IgD-negative memory B cell (primary cell): ENCODE data around the gene HMCN2. TPM values are rescaled to one million over a fixed set of nuclear protein-coding genes. Genes with fewer than 3 reads are reported as not detected.

Experiments used
- H3K27ac Mint-ChIP-seq, 3 donors: one replicate each; pipeline ENCODE4 v1.8.0; 2020 to 2022; ENCODE audit warnings: mild to moderate bottlenecking in 3 of 3, mixed read lengths in 3 of 3, moderate library complexity in 1 of 3
- H3K27me3 Mint-ChIP-seq: one replicate; pipeline ENCODE4 v1.8.0; 2021; ENCODE audit warnings: mixed read lengths
- H3K36me3 Mint-ChIP-seq: one replicate; pipeline ENCODE4 v1.8.0; 2020; ENCODE audit warnings: mild to moderate bottlenecking, mixed read lengths
- H3K4me1 Mint-ChIP-seq, 3 donors: one replicate each; pipeline ENCODE4 v1.8.0; 2020 to 2022; ENCODE audit warnings: mixed read lengths in 3 of 3, mild to moderate bottlenecking in 1 of 3
- H3K4me3 Mint-ChIP-seq, 4 donors: one replicate each; pipeline ENCODE4 v1.8.0; 2020 to 2022; ENCODE audit warnings: mild to moderate bottlenecking in 4 of 4, mixed read lengths in 4 of 4, moderate library complexity in 3 of 4
- H3K9me3 Mint-ChIP-seq, 3 donors: one replicate each; pipeline ENCODE4 v1.8.0; 2020 to 2021; ENCODE audit warnings: mixed read lengths in 3 of 3, mild to moderate bottlenecking in 1 of 3
- polyA plus RNA-seq: library from polyadenylated mRNA; unstranded; fragments of 300-500 nt; fragmentation: Illumina TruSeq; gene quantifications from one replicate; pipeline ENCODE4 v1.2.3, GENCODE V29; 2021

HMCN2 gene
- polyA plus RNA-seq, 1 donor from 2014 or later = not detected

DNA sequence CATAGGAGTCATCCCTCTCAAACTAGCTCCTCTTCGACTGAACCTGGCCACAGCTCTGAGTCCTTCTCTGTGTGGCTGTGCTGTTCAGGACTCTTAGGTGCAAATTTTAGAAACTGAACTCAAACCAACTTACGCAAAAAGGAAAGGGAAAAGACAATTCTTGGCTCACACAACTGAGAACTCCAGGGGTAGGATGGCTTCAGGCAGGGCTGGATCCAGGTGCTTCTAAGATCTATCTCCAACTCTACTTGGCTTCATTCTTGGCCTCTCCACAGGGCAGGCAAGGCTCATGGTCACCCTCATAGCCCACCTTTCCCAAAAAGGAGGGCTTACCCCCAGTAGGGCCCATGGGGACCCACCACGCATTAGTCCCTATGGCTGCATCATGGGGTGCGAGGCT is 187.3 kb downstream of the HMCN2 start:
- no peaks in the 10 kb centered on the region for H3K4me1 Mint-ChIP-seq
- H3K27ac Mint-ChIP-seq = no peak overlapping the region
- H3K9me3 Mint-ChIP-seq = peaks cover 0 to 1% (median 0%) of the 10 kb centered on the region in 3 donors
- H3K27me3 Mint-ChIP-seq = peaks cover 12% of the 10 kb centered on the region
- H3K4me3 Mint-ChIP-seq = no peak overlapping the region
- H3K36me3 Mint-ChIP-seq = peaks cover 1% of the 10 kb centered on the region

DNA sequence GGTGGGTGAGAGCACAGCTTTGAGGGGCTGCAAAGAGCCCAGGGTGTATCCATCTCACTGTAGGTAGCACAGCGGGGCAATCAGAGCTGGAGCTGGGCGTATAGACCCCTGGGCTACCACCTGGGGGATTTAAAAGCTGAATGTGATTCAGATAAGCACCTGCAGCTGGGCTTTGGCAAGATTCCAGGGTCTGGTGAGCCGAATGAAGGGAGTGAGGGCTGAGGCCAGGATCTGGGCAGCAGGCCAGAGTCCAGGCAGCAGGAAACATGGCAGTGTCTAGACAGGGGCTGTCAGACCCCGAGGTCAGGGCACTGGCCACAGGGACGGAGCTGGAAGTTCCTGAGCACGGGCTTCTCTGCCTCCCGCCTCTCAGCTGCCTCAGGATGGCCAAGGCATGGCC is 187.9 kb downstream of the HMCN2 start:
- H3K4me1 Mint-ChIP-seq = no peaks in the 10 kb centered on the region
- no peak overlapping the region for H3K27ac Mint-ChIP-seq
- no peak overlapping the region for H3K4me3 Mint-ChIP-seq
- H3K27me3 Mint-ChIP-seq = peaks cover 14% of the 10 kb centered on the region
- peaks cover 0 to 1% (median 0%) of the 10 kb centered on the region in 3 donors for H3K9me3 Mint-ChIP-seq
- H3K36me3 Mint-ChIP-seq = peaks cover 1% of the 10 kb centered on the region

DNA sequence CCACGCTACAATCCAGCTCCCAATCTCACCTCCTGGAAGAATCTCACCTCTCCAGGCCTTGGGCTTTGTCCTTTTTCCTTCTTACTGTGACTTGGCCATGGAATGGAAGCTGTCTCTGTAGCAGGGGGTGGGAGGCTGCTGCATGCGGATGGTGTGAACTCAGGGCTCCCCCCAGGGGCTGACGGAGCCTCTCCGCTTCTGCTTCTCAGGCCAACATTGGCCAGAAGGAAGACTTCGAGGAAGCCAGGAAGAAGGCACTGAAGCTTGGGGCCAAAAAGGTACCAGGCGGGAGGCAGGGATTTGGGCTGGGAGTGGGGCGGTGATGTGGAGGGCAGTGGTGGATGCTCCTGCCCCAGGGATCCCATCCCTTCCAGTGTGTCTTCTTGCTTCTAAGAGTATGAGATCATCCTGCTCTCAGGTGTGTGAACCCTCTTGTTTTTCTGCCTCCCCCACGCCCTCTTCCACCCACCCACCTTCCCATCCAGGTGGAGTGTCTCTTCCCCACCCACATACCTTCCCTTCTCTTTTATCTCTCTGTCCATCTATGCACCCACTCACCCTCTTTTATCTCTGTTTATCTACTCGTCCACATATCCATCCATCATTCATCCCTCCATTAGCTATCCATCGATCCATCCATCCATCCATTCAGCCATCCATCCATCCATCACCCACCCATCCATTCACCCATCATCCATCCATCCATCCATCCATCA is 188.7 kb downstream of the HMCN2 start:
- Mint-ChIP-seq H3K4me1 (no peaks in the 10 kb centered on the region), H3K27ac (no peak overlapping the region), H3K36me3 (peaks cover 1% of the 10 kb centered on the region), H3K27me3 (peaks cover 11% of the 10 kb centered on the region), H3K9me3 (peaks cover 0 to 1% (median 0%) of the 10 kb centered on the region in 3 donors), H3K4me3 (no peak overlapping the region)

DNA sequence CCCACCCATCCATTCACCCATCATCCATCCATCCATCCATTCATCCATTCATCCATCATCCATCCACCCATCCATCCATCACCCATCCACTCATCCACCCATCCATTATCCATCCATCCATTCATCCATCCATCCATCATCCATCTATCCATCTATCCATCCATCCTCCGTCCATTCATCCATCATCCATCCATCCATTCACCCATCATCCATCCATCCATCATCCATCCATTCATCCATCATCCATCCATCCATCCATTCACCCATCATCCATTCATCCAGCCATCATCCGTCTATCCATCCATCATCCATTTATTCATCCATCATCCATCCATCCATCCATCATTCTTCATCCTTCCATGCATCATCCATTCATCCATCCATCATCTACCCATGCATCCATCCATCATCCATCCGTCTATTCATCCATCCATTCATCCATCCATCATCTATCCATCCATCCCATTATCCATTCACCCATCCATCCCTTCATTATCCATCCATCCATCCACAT is 189.3 kb downstream of the HMCN2 start:
- H3K4me1 Mint-ChIP-seq = no peaks in the 10 kb centered on the region
- H3K36me3 Mint-ChIP-seq = peaks cover 1% of the 10 kb centered on the region
- H3K9me3 Mint-ChIP-seq = peaks cover 0 to 1% (median 0%) of the 10 kb centered on the region in 3 donors
- no peak overlapping the region for H3K27ac Mint-ChIP-seq
- H3K27me3 Mint-ChIP-seq = peaks cover 6% of the 10 kb centered on the region
- H3K4me3 Mint-ChIP-seq = no peak overlapping the region

DNA sequence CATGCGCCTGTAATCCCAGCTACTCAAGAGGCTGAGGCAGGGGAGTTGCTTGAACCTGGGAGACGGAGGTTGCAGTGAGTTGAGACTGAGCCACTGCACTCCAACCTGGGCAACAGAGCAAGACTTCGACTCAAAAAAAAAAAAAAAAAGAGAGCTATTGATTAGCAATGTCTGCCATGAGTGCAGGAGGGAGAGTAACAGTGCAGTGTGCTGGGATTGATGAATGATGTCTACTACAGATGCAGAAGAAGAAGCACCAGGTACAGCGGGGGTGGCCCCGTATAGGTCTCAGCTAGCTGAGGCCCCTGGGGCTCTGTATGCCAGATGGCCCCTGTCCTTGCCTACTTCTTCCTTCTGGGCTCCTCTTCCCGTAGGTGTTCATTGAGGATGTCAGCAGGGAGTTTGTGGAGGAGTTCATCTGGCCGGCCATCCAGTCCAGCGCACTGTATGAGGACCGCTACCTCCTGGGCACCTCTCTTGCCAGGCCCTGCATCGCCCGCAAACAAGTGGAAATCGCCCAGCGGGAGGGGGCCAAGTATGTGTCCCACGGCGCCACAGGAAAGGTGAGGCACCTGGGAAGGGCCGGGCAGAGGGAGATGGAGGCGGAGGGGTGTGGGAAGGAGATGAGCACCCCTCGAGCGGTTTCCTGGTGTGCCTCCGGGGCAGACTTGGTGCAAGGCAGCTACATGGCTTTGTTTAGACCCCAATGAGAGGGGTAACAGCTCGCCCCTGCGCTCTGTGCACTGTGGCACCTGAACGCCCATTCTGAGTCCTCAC is 192.7 kb downstream of the HMCN2 start:
- Mint-ChIP-seq H3K4me3 (no peak overlapping the region), H3K36me3 (no peaks in the 10 kb centered on the region), H3K4me1 (peaks cover 0 to 2% (median 0%) of the 10 kb centered on the region in 3 donors), H3K27me3 (peaks cover 16% of the 10 kb centered on the region), H3K9me3 (peaks cover 0 to 1% (median 0%) of the 10 kb centered on the region in 3 donors), H3K27ac (no peak overlapping the region)

DNA sequence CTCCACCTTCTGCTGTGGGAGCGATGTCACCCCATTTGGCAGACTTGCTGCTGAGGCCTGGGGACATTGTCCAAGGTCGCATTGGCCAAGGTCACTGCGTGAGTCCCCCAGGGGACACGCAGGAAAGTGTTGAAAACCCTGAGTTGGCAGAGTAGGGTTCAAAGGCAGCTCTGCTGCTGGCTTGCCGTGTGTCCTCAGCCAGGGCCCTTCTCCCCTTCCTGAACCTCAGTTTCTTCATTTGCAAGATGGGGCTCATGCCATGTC is 193.2 kb downstream of the HMCN2 start:
- no peaks in the 10 kb centered on the region for H3K36me3 Mint-ChIP-seq
- H3K9me3 Mint-ChIP-seq = peaks cover 0 to 1% (median 0%) of the 10 kb centered on the region in 3 donors
- no peak overlapping the region for H3K27ac Mint-ChIP-seq
- peaks cover 0 to 2% (median 0%) of the 10 kb centered on the region in 3 donors for H3K4me1 Mint-ChIP-seq
- no peak overlapping the region for H3K4me3 Mint-ChIP-seq
- H3K27me3 Mint-ChIP-seq = peaks cover 16% of the 10 kb centered on the region

DNA sequence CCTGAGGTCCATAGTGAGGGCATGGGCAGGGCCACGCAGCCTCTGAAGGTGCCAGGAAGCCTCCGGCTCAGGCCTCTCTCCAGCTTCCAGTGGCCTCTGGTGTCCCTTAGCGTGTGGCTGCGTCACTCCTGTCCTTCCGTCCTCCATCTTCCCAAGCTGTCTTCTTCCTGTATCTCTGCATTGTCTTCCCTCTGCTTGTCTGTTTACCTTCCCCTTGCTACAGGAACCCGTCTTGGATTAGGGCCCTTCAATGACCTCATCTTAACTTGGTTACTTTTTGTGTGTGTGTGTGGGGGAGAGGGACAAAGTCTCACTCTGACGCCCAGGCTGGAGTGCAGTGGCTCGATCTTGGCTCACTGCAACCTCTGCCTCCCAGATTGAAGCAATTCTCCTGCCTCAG is 193.6 kb downstream of the HMCN2 start:
- H3K36me3 Mint-ChIP-seq = no peaks in the 10 kb centered on the region
- peaks cover 0 to under 1% (median 0%) of the 10 kb centered on the region in 3 donors for H3K9me3 Mint-ChIP-seq
- no peak overlapping the region for H3K4me3 Mint-ChIP-seq
- H3K27ac Mint-ChIP-seq = no peak overlapping the region
- H3K4me1 Mint-ChIP-seq = peaks cover 0 to 2% (median 0%) of the 10 kb centered on the region in 3 donors
- H3K27me3 Mint-ChIP-seq = peaks cover 16% of the 10 kb centered on the region

DNA sequence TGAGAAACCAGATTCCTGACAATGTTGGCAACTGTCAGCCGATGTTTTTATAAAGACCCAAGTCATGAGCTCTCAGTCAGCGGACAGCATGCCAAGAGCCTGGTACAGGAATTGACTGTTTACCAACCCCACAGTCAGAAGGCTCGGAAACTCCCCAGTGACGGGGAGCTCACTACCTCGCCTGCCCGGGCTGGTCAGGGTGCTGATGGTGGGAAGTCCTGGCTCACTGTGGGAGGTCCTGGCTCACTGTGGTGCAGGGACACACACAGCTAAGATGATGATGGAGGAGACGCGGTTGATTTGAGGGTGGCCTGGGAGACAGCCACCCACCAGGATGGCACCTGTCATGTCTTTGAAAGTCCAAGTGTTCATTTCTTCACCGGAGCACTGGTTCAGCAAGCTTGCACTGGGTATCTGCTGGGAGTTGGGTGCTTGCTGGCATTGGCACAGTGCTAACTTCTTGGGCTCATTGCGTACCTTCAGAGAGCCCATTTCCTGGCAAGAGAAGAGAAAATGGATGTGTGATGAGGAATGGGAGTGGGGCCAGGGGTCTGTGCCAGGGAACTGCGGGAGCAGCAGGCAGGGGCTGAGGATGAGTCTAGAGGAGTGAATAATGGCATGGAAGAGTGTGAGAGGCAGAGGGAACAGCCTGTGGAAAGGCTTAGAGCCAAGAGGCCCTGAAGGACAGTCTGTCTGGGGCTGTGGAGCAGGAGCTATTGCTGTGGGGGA is 194.5 kb downstream of the HMCN2 start:
- Mint-ChIP-seq H3K9me3 (no peaks in the 10 kb centered on the region), H3K36me3 (no peaks in the 10 kb centered on the region), H3K27ac (no peak overlapping the region), H3K4me3 (no peak overlapping the region), H3K4me1 (peaks cover 0 to 2% (median 0%) of the 10 kb centered on the region in 3 donors), H3K27me3 (peaks cover 16% of the 10 kb centered on the region)

DNA sequence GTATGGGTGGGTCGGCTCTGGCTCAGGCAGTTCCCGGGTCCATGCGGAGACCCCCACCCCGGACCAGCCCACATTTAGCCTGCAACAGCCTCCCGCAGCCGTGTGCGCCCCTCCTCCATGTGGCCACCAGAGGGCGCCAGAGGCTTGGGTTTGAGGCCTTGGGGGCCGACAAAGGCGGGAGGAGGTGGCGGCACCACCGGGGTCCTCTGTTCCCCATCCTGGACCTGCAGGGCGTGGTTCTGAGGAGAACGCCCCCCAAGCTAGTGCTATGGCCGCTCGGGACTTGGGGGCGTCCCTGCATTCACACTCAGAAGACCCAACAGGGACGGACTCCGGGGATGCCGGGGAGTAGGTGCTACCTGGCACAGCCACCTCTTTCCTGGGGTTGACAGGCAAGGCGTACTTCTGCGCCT is 195.7 kb downstream of the HMCN2 start:
- peaks cover 17% of the 10 kb centered on the region for H3K27me3 Mint-ChIP-seq
- no peaks in the 10 kb centered on the region for H3K9me3 Mint-ChIP-seq
- H3K27ac Mint-ChIP-seq = no peak overlapping the region
- H3K4me3 Mint-ChIP-seq = no peak overlapping the region
- peaks cover 0 to 2% (median 0%) of the 10 kb centered on the region in 3 donors for H3K4me1 Mint-ChIP-seq
- H3K36me3 Mint-ChIP-seq = no peaks in the 10 kb centered on the region

DNA sequence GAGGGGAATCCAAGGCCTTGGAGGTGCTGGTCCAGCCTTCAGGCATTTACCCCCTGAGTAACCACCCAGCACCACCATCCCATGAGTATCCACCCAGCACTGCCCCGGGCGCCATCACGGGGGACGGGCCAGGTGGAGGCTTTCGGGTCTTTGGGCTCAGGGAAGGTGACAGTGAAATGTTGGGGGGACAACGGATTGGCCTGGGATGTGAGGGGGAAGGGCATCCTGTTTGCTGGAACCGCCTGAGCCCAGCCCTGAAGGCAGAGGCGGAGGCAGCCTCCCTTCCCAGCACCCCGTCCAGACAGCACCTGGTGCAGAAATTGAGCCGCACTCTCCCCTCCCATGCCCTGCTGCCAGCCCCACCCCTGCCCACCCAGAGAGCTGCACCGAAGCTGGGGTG is 196.2 kb downstream of the HMCN2 start:
- peaks cover 0 to 2% (median 0%) of the 10 kb centered on the region in 3 donors for H3K4me1 Mint-ChIP-seq
- no peaks in the 10 kb centered on the region for H3K9me3 Mint-ChIP-seq

DNA sequence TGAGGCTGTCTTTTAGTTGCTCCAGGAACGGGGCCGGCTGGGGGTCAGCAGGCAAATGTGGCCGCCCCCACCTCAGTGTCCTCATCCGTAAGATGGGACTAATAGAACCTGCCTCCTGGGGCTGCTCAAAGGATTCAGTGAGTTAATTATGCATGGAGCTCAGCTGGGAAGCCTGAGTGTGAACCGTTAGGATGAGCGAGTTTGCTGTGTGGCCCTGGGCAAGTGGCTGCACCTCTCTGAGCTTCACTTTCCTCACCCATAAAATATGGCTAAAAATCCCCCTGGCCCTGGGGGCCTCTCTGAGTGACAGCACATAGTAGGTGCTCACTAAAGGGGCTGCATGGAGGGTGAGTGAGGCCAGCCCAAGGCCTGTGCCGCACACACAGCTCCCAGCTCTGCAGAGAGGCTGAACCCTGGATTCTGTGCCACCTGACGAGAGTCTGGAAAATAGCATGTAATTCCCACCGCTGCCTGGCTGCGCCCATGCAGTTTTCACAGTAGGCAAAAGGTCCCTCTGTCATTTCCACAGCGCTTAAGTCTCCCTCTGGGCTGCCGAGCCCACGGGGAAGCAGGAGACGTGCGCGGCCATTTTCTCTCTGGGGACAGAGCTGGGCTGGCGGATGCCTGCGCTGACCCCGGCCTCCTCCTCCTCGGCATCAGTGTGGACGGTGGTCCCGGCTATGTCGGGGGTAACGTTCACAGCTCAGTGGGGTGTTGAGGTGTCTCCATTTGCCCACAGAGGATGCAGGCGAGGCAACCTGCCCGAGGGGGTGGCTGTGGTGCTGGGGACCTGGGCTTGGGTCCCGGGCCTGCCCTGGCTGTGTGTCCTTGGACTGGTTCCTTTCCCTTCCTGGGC is 197.4 kb downstream of the HMCN2 start:
- no peaks in the 10 kb centered on the region for H3K36me3 Mint-ChIP-seq
- peaks cover 20% of the 10 kb centered on the region for H3K27me3 Mint-ChIP-seq
- H3K4me3 Mint-ChIP-seq = no peak overlapping the region
- no peak overlapping the region for H3K27ac Mint-ChIP-seq
- H3K4me1 Mint-ChIP-seq = peaks cover 0 to 2% (median 0%) of the 10 kb centered on the region in 3 donors
- no peaks in the 10 kb centered on the region for H3K9me3 Mint-ChIP-seq

More for the DNA sequence above, 196.2 kb downstream of the HMCN2 start:
- Mint-ChIP-seq H3K27me3 (peaks cover 20% of the 10 kb centered on the region), H3K36me3 (no peaks in the 10 kb centered on the region), H3K4me3 (no peak overlapping the region), H3K27ac (no peak overlapping the region)

DNA sequence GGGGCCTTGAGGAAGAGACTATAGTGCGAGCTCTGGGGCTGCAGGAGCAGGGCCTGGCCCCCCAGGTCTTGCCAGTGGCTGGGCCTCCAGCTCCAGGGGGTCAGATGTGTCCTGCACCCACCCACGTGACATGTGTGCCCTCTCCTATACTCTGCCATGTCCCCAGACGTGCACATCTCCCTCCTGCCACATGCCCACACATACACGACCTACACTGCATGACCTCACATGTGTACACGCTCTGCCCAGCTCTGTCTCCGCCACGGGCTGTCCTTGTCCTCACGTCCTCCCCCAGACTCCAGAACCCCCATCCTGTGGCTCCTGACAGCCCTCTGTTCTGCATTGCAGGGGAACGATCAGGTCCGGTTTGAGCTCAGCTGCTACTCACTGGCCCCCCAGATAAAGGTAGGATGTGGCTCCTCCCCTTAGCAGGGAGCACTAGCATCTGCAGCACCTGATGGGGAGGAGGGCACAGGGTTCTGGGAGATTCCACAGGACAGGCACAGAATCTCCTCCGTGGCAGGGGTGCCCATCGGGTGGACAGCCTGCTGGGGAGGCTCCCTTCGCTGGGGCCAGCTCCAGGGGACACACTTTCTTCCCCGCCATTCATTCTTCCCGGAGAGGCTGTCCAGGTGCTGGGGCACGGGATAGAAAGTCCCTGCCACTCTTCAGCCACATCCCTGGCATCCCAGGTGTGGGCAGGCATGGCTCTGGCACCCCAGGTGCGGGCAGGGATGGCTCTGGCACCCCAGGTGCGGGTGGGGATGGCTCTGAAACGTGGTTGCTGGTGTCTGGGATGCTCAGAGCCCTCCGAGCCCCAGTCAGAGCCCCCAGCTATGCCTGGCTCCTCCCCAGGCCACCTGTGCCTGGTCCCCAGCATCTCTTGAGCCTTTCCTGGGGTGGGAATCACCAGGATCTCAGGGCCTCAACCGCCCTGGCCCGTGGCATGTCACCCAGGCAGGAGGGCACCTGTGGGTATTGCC is 198.5 kb downstream of the HMCN2 start:
- Mint-ChIP-seq H3K36me3 (no peaks in the 10 kb centered on the region), H3K27ac (no peak overlapping the region), H3K27me3 (peaks cover 20% of the 10 kb centered on the region), H3K9me3 (no peaks in the 10 kb centered on the region), H3K4me3 (no peak overlapping the region), H3K4me1 (peaks cover 0 to 2% (median 0%) of the 10 kb centered on the region in 3 donors)

DNA sequence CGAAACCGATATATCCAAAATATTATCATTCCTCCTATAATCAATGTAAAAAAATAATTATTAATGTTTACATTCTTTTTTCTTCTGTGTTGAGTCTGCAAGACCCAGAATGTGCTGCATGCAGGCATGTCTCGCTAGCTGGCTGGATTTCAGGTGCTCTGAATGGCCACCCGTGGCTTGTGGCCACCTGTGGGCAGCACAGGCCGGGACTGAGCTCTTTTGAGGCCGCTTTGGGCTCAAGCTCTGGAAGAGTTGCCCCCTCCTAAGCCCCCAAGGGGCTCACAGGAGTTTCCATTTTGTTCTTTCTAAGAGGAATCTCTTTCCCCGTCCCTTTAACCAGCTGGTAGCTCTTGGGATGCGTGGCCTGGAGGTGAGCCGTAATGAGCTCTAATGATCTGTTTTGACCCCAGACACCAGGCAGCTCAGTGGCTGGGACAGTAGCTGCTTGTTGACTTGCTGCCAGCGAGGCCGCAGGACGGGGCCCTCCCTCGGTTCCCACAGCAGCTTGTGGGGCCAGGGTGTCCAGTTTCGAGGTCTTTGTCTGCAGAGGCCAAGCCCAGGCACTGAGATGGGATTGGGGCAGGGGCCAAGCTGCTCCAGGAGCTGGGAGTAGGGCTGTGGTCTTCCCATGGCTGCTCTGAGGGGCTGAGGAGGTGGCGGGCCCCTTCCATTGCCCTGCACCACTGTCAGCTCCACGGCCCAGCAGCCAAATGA is 200.0 kb downstream of the HMCN2 start:
- Mint-ChIP-seq H3K4me3 (no peak overlapping the region), H3K36me3 (no peaks in the 10 kb centered on the region), H3K27ac (peak overlapping the region in 1 of 3 donors; percentile 43), H3K27me3 (peaks cover 24% of the 10 kb centered on the region), H3K4me1 (no peaks in the 10 kb centered on the region), H3K9me3 (no peaks in the 10 kb centered on the region)
